GM12878 (cell line): Measurements from ENCODE around the gene FAM81B.

ENCODE experiments used
- BCL11A ChIP-seq: IDR thresholded peaks from 2 replicates; pipeline ENCODE4 v1.6.1; 2011; ENCODE audit warnings: low read depth, low read length
- ETV6 ChIP-seq, 2 experiments: fragments of 450-650 bp in 1 of 2; IDR thresholded peaks in 1 of 2; conservative IDR thresholded peaks in 1 of 2; 2 replicates each; pipeline ENCODE4 v1.6.1; 2014; ENCODE audit warnings: antibody characterized with exemption in 1 of 2, borderline replicate concordance in 1 of 2, low read depth in 1 of 2, mild to moderate bottlenecking in 1 of 2, moderate library complexity in 1 of 2
- RAD21 ChIP-seq: IDR thresholded peaks from 2 replicates; pipeline ENCODE4 v1.6.1; 2011; ENCODE audit warnings: mild to moderate bottlenecking, low read depth, low read length, moderate library complexity; ENCODE audit not compliant: insufficient read depth
- TCF12 ChIP-seq: IDR thresholded peaks from 2 replicates; pipeline ENCODE4 v1.6.1; 2011; ENCODE audit warnings: low read depth, mild to moderate bottlenecking, low read length

GRCh38 chr5:95403996-95404395 is 12.8 kb downstream of the FAM81B start:
- TF ChIP-seq TCF12 (no peak), RAD21 (no peak), BCL11A (no peak), ETV6 (conservative IDR thresholded peaks at IDR 0.05 in 1 of 2, IDR thresholded peaks at IDR 0.05 in 1 of 2; ENCODE audit: borderline replicate concordance in 1 of 2, low read depth in 1 of 2) (no peak)
